CD4-positive, alpha-beta T cell treated with Interleukin-4 for 4 hours (primary cell): ENCODE results near the gene TWNK.

Source experiments
- DNase-seq: peaks from one replicate; pipeline ENCODE4 v3.0.0-alpha.2; 2020

TWNK gene

DNA sequence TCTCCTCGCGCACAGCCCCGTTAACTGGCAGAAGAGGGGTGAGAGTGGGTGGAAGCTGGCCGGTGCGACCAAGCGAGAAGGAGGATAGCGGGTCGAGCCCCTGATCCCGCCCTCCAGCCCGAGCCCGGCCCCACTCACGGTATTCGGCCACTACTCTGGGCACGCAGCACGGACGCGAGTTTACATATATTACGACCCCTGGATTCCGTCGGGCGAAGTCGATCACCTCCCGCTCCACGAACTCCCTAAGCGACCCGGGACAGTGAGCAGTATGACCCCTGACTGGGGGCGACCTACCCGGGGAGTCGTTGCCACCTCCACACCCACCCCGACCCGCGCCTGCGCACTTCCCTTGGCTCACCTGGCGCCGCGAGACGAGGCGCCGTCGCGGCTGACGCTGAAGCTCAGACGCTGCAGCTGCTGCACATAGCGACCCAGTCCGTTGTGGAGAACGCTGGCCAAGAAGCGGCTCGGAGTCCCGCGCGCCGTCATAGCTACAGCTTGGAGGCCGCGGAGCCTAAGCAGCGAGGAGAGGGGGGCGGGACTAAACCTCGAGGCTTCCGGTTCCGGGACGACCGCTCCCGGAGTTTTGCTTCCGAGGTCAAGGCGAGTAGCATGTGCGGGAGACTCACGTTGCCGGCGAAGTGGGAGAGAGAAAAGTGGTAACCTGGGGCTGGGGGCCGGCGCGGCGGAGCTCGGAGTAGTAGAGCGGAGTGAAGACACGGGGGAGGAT is at the start of gene TWNK, which contains the start of gene MRPL43:
TWNK (plus strand) TSS at position 592 of the 733 bp plus-strand sequence. CDS start 668 bp downstream, outside the sequence.
MRPL43 (minus strand) TSS at position 546 of the 733 bp plus-strand sequence; CDS start at position 492, 54 bp downstream.
- DNase-seq = peak; percentile 81

DNA sequence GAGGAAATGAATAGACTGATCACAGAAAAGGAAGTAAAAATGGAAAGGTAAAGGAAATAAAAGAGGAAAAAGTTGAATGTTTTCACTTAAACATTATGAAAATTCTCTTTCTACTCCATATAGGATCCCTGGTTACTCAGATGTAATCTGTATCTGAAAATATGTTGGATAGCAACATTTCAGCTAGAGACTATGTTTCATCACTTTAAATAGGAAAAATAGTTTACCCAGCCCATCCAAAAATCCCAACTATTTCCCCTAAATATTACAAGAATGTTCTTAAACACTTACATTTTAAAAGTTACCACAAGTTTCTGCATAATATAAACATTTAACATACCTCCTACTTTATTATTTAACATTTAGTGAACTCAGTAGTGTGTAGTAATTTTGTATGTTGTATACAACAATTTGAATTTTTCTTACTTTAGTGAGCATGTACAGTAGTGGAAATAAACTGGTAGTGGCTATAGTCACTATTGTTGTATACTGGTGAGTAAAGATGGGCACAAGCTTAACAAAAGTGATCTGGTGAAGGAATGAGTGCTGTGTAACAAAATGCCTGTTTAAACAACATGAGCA is 47.5 kb upstream of the TWNK start:
- DNase-seq = no peak

DNA sequence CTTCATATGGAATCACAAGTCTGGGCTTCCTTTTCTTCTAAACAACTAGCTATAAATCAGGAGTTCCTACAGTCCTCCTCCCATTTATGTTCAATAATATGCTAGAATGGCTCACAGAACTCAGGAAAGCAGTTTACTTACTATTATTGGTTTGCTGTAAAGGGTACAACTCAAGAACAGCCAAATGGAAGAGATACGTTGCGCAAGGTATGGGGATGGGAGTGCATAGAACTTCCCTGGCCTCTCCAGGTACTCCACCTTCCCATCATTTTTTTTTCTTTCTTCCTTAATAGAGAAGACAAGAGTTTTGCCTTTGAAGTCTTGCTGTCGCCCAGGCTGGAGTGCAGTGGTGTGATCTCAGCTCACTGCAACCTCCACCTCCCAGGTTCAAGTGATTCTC is 45.1 kb upstream of the TWNK start:
- DNase-seq = no peak

DNA sequence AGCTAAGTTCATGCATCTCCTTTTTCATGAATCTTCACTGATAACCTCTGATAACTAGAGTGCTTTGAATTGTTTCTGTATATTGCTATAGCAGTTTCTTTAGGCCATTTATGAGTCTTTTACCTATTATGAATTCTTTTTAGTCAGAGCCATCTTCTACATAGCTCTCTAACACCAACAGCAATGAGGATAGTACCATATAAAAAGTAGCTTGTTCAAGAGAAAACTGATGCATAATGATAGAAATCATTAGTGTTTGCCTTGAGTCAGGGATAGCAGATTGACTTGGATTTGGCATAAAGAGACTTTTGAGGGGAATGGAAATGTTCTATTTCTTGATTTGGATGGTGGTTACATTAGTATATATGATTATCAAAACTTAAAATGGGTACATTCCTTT is 43.8 kb upstream of the TWNK start:
- no peak for DNase-seq

GRCh38 chr10:100945754-100946153 is 41.6 kb upstream of the TWNK start:
- no peak for DNase-seq

DNA sequence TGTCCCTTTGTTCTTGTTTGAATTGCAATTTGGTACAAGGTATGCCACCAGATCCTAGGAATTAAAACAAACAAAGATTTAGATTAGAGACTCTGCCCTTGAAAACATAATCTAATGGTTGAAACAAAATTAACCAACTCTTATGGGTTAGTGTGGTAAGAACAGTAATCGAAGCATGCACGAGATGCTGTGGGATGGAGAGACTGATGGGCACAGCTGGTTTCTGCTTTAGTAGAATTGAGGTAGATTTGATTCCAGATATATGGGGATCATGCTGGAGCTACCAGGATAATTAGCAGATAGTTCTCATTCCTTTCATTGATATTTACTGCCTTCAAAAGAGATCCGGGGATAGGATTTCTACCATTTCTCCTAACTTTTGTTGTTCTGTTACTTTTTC is 38.4 kb upstream of the TWNK start:
- no peak for DNase-seq

GRCh38 chr10:100960251-100960650 is 27.1 kb upstream of the TWNK start:
- no peak for DNase-seq

GRCh38 chr10:100962351-100963080 is 24.8 kb upstream of the TWNK start:
- no peak for DNase-seq

- DNase-seq = no peak
Observed at GRCh38 chr10:100963826-100964225, 23.5 kb upstream of the TWNK start.

GRCh38 chr10:100965820-100966219 is 21.5 kb upstream of the TWNK start:
- no peak for DNase-seq

- DNase-seq = no peak
Observed at GRCh38 chr10:100966887-100967286, 20.5 kb upstream of the TWNK start.

- no peak for DNase-seq
Observed at GRCh38 chr10:100967332-100967731, 20.0 kb upstream of the TWNK start.

DNA sequence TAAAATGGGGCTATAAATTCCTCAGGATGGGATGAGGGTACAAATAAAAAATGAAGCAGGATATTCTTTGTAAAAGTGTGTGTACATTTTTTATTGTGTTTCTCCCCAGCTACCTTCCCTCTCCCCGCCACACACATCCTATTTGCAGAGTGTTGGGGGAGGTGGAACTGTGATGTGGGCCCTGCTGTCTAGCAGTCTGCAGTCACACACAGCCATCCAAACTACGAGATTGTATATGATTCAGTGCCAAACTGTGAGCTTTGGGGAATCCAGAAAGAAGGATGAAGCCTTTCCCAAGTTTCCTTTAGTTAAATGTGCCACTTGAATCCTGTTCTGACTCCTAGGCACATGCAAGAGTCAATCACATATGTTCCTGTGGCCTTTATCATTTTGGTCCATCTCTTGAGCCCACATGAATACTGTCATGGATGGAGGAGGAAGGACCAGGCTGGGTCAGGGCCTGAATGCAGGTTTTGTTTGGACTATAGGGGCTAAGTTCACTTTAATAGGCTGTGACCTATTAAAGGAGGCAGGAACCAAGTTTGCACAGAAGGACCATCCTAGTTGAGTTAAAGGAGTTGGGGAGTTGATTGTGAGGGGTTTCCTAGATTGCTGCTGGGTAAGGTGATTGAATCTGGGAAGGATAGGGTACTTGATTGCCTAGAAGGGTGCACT is 19.1 kb upstream of the TWNK start:
- no peak for DNase-seq

DNA sequence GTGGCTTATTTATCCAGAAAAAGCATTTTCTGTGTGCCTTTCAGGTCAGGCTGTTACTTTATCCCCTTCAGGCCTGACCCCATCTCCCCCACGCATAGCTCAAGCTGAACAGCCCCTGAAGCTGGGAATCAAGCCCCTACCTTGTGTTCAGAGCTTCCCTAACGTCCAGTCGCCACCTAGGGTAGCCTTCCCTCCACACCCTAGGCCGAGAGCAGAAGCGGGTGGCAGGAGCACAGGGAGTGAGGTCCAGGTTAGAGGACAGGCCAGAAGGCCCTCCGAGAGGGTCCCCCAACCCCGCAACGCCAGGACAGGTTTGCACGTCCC is 18.5 kb upstream of the TWNK start:
- DNase-seq = no peak

GRCh38 chr10:100969187-100970075 is 17.9 kb upstream of the TWNK start, which contains the start of gene SEMA4G:
SEMA4G (plus strand) TSS chr10:100969504; CDS start chr10:100972913, 3,409 bp downstream.
- peak; percentile 3 for DNase-seq

GRCh38 chr10:100970076-100970913 is 17.0 kb upstream of the TWNK start:
- DNase-seq = peak; percentile 25

DNA sequence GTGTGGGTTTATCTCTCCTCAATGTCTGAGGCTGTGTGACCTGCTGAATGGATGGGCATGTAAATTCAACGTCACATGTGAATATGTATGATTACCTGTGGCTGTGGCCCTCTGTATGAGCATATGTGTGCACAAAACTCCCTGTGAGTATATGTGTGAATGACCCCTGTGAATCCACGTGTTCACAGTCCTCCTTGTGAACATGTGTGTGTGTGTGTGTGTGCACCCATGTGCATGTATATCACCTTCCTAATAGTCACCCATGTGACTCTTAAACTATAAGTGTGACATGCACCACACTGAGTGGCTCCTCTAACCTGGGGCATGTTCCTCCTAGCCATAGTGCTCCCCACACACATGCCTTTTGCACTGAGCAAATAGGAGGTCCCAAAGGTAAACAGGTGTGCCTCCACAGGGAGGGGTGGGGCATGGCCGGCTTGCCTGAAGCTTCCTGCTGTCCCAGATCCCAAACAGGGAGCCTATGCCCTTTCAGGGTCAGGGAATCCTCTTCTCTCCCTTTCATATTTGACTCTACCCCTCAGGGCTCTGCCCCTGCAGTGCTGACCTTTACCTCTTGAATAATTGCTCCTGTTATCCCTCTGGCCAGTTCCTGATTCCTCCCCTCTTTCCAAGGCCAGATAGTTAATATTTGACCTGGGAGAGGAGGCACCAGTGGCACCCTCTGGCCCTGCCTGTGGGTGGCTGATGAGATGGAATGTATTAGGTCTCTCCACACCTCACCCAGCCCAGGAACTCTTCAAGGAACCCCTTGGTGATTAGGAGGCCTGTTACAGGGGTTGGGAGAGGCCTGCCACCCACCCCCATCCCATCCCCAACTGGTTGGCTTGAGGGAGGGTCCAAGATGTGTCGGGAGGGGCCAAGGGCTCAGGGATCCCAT is 16.2 kb upstream of the TWNK start:
- DNase-seq = no peak

GRCh38 chr10:100972115-100972903 is 15.0 kb upstream of the TWNK start:
- DNase-seq = no peak

DNA sequence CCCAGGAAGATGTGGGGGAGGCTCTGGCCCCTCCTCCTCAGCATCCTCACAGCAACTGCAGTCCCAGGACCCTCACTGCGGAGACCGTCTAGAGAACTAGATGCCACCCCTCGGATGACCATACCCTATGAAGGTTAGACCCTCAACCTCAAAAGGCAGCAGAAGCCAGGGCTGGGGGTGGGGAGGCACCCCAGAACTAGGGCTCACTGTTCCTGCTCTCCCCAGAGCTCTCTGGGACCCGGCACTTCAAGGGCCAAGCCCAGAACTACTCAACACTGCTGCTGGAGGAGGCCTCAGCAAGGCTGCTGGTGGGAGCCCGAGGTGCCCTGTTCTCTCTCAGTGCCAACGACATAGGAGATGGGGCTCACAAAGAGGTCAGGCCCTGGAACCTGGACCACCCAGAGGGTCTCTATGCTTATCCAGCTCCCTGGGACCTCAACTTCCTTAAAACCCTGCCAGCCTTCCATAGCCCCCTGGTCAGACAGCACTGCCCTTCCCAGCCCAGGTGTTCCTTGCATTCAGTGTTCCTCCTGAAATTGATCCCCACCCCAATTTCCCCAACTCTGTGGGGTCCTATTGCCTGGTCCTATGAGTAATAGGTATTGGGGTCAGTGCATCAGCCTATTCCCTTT is 14.3 kb upstream of the TWNK start:
- no peak for DNase-seq
